DMS53 treated with DMSO at 0.1 percent for 48 hours (cell line): ENCODE data around the gene SELENOS.

Source experiments
- DNase-seq: peaks from one replicate; lab custom pipeline; 2025; ENCODE audit not compliant: unreplicated experiment; lab: John Stamatoyannopoulos, UW

Gene SELENOS

GRCh38 chr15:101277038-101277822 is at the start of gene SELENOS:
Gene SELENOS, minus strand, starts transcription at chr15:101277485. Its CDS starts 68 bp downstream, at chr15:101277417.
- peak; percentile 69 for DNase-seq

- no peak for DNase-seq
These were observed 49.3 kb upstream of the SELENOS start for GRCh38 chr15:101326462-101327146.

GRCh38 chr15:101326026-101326315 is 48.7 kb upstream of the SELENOS start:
- no peak for DNase-seq

- DNase-seq, result no peak
These were observed 48.2 kb upstream of the SELENOS start for GRCh38 chr15:101325263-101326025.

GRCh38 chr15:101324524-101325177 is 47.4 kb upstream of the SELENOS start:
- no peak for DNase-seq

GRCh38 chr15:101323793-101324523 is 46.7 kb upstream of the SELENOS start:
- DNase-seq, result no peak

GRCh38 chr15:101322854-101323477 is 45.7 kb upstream of the SELENOS start:
- DNase-seq, result no peak

- DNase-seq, result no peak
These were observed 44.9 kb upstream of the SELENOS start for GRCh38 chr15:101322016-101322695.

- no peak for DNase-seq
These were observed 43.3 kb upstream of the SELENOS start for GRCh38 chr15:101320501-101321052.

GRCh38 chr15:101318839-101319238 is 41.6 kb upstream of the SELENOS start:
- no peak for DNase-seq

GRCh38 chr15:101318147-101318819 is 41.0 kb upstream of the SELENOS start:
- no peak for DNase-seq

- DNase-seq, result no peak
These were observed 40.1 kb upstream of the SELENOS start for GRCh38 chr15:101317336-101317872.

- no peak for DNase-seq
These were observed 39.2 kb upstream of the SELENOS start for GRCh38 chr15:101316529-101316928.

GRCh38 chr15:101315736-101316135 is 38.5 kb upstream of the SELENOS start:
- no peak for DNase-seq

GRCh38 chr15:101314336-101315125 is 37.2 kb upstream of the SELENOS start:
- DNase-seq, result no peak

GRCh38 chr15:101313041-101313761 is 35.9 kb upstream of the SELENOS start:
- no peak for DNase-seq

- DNase-seq, result no peak
These were observed 33.2 kb upstream of the SELENOS start for GRCh38 chr15:101310508-101310907.
